HG03045 (cell line): ENCODE results near the gene MCU.
"Not testable (repeated sequence)": the region's sequence is repeated elsewhere in the genome, so short reads cannot be mapped to it uniquely, and the experiment has no call there.

ENCODE experiments used
- ATAC-seq: cut with Tn5 transposase; IDR thresholded peaks from one replicate; pipeline ENCODE4 v1.9.1; 2021; ENCODE audit warnings: mild to moderate bottlenecking, moderate library complexity; ENCODE audit not compliant: unreplicated experiment

MCU gene

GRCh38 chr10:72888151-72888638 is 196.3 kb downstream of the MCU start:
- no peak for ATAC-seq

DNA sequence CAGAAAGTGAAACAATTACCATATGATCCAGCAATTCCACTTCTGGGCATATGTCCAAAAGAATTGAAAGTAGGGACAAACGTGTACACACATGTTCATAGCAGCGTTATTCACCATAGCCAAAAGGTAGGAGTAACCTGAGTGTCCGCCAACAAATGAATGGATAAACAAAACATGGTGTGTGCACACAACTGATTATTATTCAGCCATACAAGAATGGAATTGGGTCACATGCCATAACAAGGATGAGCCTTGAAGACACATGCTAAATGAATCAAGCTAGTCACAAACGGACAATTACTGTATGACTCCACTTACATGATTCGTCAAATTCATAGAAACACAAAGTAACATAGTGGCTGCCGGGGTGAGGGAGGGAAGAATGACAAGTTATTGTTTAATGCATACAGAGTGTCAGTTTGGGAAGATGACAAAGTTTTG is 197.5 kb downstream of the MCU start:
- ATAC-seq: no peak

DNA sequence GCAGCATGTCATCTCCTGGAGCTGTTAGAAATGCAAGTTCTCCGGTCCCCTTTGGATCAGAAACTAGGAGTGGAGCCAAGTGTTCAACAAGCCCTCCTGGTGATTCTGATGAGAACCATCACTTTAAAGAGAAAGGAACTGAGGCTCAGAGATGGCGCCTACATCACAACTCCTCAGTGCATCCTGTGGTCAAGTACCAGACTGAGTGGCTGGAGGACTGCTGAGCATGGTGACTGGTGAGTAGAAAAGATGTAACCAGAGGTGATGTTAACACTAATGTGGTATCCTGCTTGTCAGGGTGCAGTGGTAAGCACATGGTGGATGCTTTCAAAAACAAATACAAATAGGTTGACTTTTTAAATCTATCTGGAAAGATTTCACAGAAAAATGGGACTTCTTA is 198.1 kb downstream of the MCU start:
- no peak for ATAC-seq

DNA sequence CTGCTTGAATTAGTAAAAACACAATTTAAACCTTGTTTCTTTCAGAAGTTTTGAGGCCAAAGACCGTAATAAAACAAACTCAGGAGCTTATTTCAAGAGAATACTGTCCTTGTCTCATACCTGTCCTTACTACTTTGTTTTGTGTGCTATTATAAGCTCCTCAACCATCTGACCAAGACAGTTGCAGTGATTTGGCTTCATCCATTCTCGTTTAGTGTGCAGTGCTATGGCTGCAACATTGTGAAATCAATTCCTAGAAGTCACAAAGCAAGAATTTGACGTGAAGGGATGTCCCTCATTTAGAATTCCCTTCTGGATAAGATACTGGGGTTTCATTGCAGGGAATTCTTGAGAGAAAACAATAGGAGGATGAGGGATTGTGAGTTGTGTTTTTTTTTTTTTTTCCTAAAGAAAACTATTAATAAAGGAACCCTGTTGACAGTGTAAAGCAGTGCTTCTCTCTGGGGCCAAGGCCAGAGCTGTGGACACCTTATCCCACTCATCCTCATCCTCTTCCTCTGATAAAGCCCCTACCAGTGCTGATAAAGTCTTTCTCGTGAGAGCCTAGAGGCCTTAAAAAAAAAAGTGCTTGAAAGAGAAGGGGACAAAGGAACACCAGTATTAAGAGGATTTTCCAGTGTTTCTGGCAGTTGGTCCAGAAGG is 201.3 kb downstream of the MCU start, which contains the start of gene OIT3:
TSS of gene OIT3 (plus strand) at position 604 of the 663 bp plus-strand sequence. CDS start 60 bp downstream, outside the sequence.
- no peak for ATAC-seq

DNA sequence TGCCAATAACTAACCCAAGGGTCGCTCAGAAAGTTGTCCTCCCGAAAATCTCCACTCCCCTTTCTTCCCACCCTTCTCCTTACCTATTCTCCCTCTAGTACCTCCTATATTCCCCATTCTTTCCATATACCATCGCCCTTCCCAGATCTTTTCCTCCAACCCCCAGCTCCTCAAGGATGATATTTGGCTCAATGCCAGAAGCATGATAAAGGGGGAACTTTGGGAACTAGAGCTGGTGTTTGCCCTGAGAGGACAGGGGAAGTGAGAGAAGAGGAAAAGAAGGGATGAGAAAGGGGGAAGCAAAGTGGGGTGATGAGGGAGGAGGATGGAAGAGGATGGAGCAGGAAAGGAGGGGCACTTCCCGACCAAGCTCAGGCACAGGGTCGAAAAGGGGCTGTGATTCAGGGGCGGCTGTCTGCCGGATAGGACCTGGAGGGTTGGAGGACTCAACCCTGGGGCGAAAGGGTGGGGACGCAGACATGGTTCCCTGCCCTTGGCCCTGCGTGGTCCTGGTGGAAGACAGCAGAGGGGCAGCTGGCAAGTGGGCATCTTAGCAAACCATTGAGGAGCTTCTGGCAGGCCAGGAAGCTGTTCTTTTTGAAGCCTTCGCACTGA is 203.4 kb downstream of the MCU start:
- ATAC-seq: no peak

DNA sequence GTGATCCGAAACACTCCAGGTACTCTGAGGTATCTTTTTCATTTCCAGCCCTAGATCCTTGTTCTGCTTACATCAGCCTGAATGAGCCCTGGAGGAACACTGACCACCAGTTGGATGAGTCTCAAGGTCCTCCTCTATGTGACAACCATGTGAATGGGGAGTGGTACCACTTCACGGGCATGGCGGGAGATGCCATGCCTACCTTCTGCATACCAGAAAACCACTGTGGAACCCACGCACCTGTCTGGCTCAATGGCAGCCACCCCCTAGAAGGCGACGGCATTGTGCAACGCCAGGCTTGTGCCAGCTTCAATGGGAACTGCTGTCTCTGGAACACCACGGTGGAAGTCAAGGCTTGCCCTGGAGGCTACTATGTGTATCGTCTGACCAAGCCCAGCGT is 206.7 kb downstream of the MCU start:
- no peak for ATAC-seq

- ATAC-seq: no peak
These were observed 207.6 kb downstream of the MCU start for GRCh38 chr10:72899545-72899944.

GRCh38 chr10:72903941-72904446 is 212.1 kb downstream of the MCU start:
- not testable (repeated sequence) for ATAC-seq

- no peak for ATAC-seq
These were observed 212.9 kb downstream of the MCU start for GRCh38 chr10:72904806-72905205.

DNA sequence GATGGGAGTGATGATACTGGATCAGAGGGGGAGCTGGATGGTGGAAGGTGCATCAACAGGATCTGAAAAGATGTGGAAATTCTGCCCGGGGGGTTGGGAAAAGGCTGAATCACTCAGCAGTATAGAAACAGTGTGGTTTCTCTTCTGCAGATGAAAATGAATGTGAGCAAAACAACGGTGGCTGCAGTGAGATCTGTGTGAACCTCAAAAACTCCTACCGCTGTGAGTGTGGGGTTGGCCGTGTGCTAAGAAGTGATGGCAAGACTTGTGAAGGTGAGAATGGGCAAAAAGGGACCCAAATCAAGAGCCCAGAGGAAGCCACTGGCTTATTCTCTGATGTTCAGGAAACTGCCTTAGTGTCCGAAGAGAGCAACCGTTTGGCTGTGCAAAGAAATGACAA is 214.5 kb downstream of the MCU start:
- ATAC-seq: no peak

- no peak for ATAC-seq
These were observed 218.8 kb downstream of the MCU start for GRCh38 chr10:72910705-72911104.

DNA sequence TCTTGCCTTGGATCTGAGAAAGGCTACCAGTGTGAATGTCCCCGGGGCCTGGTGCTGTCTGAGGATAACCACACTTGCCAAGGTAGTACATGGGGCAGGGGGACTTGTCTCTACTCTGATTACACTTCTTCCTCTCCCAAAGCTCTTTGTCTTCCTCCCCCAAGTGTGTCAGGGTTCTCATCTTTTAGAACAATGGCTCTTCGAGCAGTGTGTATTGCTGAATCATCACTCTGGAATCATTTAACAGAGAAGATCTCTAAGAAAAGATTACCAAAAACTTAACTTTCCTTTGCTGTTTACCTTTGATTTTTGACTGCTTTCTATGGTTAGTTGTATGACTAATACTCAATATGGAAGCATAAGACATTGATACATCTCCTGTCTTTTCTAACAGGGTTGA is 219.8 kb downstream of the MCU start:
- no peak for ATAC-seq

DNA sequence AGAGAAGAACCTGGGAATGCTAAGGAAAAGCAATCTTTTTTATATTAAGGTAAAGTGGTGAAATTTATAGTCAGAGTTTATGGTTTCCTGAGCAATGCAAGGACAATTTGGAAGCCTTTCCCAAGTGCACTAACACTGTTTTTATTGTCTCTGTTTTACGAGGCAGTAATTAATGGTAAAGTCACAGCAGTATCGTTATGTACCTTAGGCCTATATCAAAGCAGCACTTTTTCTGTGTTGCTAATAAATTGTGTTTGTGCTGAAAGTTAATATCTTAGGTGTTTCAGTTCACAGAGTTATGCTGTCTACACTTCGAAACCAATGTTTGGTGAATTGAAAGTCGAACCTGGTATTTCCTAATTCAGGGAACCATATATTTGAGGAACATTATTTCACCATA is 220.8 kb downstream of the MCU start:
- no peak for ATAC-seq

DNA sequence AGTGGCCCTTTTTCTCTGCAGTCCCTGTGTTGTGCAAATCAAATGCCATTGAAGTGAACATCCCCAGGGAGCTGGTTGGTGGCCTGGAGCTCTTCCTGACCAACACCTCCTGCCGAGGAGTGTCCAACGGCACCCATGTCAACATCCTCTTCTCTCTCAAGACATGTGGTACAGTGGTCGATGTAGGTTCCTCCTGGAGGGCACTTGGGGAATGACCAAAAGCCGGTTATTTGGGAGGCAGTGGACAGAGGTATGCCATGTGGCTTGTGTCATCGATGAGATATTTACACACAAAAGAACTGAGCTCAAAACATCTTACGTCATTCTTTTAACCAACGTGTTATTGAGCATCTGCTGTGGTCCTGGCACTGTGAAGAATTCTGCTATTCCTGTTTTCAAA is 221.3 kb downstream of the MCU start:
- ATAC-seq: no peak

DNA sequence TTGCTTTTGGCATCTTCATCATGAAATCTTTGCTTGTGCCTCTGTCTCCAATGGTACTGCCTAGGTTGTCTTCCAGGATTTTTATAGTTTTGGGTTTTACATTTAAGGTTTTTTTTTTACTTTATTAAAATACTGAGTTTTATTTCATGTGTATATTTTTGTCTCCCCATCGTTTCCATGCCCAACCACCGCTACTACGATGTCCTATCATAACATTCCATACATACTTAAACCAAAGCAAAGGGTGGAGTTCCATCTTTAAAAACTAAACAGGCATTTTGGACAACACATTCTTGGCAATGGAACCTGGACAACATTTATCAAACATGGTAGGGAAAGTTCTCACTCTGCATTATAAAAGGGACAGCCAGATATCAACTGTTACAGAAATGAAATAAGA is 225.3 kb downstream of the MCU start:
- not testable (repeated sequence) for ATAC-seq

- not testable (repeated sequence) for ATAC-seq
These were observed 225.9 kb downstream of the MCU start for GRCh38 chr10:72917803-72918332.

GRCh38 chr10:72918352-72918751 is 226.4 kb downstream of the MCU start:
- ATAC-seq: no peak

DNA sequence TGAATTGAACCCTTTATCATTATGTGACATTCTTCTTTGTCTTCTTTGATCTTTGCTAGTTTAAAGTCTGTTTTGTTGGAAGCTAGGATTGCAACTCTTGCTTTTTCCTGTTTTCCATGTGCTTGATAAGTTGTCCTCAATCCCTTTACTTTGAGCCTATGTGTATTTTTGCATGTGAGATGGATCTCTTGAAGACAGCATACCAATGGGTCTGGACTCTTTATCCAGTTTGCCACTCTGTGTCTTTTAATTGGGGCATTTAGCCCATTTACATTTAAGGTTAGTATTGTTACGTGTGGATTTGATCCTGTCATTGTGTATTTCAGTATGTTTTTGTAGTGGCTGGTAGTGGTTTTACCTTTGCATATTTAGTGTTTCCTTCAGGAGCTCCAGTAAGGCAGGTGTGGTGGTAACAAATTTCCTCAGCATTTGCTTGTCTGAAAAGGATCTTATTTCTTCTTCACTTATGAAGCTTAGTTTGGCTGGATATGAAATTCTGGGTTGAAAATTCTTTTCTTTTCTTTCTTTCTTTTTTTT is 229.3 kb downstream of the MCU start:
- ATAC-seq: not testable (repeated sequence)

DNA sequence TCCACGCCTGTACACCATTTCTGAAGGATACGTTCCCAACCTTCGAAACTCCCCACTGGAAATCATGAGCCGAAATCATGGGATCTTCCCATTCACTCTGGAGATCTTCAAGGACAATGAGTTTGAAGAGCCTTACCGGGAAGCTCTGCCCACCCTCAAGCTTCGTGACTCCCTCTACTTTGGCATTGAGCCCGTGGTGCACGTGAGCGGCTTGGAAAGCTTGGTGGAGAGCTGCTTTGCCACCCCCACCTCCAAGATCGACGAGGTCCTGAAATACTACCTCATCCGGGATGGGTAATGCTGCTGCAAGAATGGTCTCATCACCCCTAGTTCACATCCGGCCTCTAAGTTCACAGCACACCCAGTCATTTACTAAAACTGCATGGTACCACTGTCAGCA is 232.4 kb downstream of the MCU start:
- ATAC-seq: no peak

DNA sequence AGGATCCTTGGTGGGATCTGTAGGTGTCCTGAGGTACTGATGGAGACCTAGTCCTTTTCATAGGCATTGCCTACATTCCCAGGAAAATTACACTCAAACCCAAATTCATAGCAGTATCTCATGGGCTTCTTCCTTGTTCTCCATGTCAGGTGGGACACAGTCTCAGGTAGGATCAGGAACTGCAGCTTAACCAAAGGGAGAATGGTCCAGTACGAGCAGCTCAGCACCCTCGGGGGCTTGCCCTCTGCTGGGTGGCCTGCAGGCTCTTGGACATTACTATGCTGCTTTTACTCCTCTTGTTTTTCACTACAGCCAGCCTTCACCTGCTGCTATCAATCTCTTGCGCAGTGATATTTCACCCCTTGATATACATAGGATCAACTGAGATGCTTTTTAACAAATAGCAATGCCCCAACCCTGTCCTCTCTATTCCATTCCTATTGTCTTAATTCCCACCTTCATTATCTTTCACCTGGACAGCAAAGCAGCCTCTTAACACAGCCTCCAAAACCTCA is 234.1 kb downstream of the MCU start:
- no peak for ATAC-seq

DNA sequence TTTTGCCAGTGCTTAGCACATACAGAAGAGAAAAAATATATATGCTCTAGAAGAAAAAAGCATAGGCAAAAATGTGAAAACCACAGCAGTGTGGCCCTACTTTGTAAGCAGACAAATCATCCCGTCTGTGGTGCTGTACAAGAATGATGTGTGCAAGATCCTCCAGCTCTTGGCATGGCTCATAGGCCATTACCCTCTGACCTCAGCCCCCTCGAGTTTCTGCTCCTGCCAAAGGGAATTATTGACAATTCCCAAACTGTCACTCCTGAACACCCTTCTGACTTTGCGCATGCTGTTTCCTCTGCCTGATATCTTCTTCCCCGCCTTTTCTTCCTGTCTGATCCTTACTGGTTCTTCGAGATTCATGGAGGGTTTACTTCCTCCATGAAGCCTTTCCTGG is 235.5 kb downstream of the MCU start:
- no peak for ATAC-seq

- ATAC-seq: no peak
These were observed 236.9 kb downstream of the MCU start for GRCh38 chr10:72928798-72929197.
